Upper lobe of left lung (tissue), 4 donors: ENCODE measurements around the gene ASB4.

Source experiments
- CTCF ChIP-seq, 6 experiments: fragments of 450-650 bp in 4 of 6; fragments of 200-600 bp in 2 of 6; sonication (generic) in 2 of 6; IDR thresholded peaks; one replicate each; pipeline ENCODE4 v1.5.1; 2016 to 2019; ENCODE audit warnings: antibody characterized with exemption in 6 of 6
- EP300 ChIP-seq, 4 donors: sonication (generic); formaldehyde crosslinking; IDR thresholded peaks; one replicate each; pipeline ENCODE4 v1.5.1; 2017; ENCODE audit warnings: antibody characterized with exemption in 4 of 4, control low read depth in 2 of 4
- POLR2A ChIP-seq, 4 donors: fragments of 450-650 bp; IDR thresholded peaks; one replicate each; pipeline ENCODE4 v1.5.1; 2016 to 2017; ENCODE audit warnings: antibody characterized with exemption in 4 of 4, mild to moderate bottlenecking in 2 of 4
- POLR2AphosphoS5 ChIP-seq, 2 donors: sonication (generic); formaldehyde crosslinking; IDR thresholded peaks; one replicate each; pipeline ENCODE4 v1.5.1; 2017; ENCODE audit warnings: antibody characterized with exemption in 2 of 2

- TF ChIP-seq CTCF (IDR thresholded peaks at IDR 0.05) (no peak), POLR2A (IDR thresholded peaks at IDR 0.05) (no peak), POLR2AphosphoS5 (IDR thresholded peaks at IDR 0.05) (no peak), EP300 (IDR thresholded peaks at IDR 0.05) (no peak)
These were observed 71.0 kb downstream of the ASB4 start for GRCh38 chr7:95556777-95557176.
